Measurements from ENCODE around the gene SMCO1.
"Not testable (repeated sequence)": the region's sequence is repeated elsewhere in the genome, so short reads cannot be mapped to it uniquely, and the experiment has no call there.

DNA sequence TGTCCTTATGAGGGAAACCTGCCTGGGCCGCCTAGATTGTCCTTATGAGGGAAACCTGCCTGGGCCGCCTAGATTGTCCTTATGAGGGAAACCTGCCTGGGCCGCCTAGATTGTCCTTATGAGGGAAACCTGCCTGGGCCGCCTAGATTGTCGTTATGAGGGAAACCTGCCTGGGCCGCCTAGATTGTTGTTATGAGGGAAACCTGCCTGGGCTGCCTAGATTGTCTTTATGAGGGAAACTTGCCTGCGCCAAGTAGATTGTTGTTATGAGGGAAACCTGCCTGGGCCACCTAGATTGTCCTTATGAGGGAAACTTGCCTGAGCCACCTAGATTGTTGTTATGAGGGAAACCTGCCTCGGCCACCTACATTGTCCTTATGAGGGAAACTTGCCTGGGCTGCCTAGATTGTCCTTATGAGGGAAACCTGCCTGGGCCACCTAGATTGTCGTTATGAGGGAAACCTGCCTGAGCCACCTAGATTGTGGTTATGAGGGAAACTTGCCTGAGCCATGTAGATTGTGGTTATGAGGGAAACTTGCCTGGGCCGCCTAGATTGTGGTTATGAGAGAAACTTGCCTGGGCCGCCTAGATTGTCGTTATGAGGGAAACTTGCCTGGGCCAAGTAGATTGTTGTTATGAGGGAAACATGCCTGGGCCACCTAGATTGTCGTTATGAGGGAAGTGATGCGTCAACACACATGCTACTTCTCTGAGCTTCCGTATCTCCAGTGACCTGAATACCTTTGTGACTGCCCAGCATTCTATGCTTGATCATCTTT, 3.3 kb downstream of the SMCO1 start:
- not testable (repeated sequence) for TF ChIP-seq TCF12 (IDR thresholded peaks at IDR 0.05); TEAD4 (IDR thresholded peaks at IDR 0.05; ENCODE audit: borderline replicate concordance, insufficient read depth); TAF1 (IDR thresholded peaks at IDR 0.05; ENCODE audit: borderline replicate concordance, low read depth, low read length); SMC3 (IDR thresholded peaks at IDR 0.05; ENCODE audit: low read depth, low read length); EZH2phosphoT487 (IDR thresholded peaks at IDR 0.05; ENCODE audit: borderline replicate concordance, low read depth); FOSL2 (IDR thresholded peaks at IDR 0.05; ENCODE audit: borderline replicate concordance, low read depth); POLR2AphosphoS5 (IDR thresholded peaks at IDR 0.05; ENCODE audit: low read depth, low read length)
- TF ChIP-seq, protein P1, sequence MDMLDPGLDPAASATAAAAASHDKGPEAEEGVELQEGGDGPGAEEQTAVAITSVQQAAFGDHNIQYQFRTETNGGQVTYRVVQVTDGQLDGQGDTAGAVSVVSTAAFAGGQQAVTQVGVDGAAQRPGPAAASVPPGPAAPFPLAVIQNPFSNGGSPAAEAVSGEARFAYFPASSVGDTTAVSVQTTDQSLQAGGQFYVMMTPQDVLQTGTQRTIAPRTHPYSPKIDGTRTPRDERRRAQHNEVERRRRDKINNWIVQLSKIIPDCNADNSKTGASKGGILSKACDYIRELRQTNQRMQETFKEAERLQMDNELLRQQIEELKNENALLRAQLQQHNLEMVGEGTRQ (IDR thresholded peaks at IDR 0.05; ENCODE audit: borderline replicate concordance, low read depth, low read length) = not testable (repeated sequence)
- TF ChIP-seq, protein P2, sequence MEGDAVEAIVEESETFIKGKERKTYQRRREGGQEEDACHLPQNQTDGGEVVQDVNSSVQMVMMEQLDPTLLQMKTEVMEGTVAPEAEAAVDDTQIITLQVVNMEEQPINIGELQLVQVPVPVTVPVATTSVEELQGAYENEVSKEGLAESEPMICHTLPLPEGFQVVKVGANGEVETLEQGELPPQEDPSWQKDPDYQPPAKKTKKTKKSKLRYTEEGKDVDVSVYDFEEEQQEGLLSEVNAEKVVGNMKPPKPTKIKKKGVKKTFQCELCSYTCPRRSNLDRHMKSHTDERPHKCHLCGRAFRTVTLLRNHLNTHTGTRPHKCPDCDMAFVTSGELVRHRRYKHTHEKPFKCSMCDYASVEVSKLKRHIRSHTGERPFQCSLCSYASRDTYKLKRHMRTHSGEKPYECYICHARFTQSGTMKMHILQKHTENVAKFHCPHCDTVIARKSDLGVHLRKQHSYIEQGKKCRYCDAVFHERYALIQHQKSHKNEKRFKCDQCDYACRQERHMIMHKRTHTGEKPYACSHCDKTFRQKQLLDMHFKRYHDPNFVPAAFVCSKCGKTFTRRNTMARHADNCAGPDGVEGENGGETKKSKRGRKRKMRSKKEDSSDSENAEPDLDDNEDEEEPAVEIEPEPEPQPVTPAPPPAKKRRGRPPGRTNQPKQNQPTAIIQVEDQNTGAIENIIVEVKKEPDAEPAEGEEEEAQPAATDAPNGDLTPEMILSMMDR (IDR thresholded peaks at IDR 0.05) = not testable (repeated sequence)
- TF ChIP-seq, protein P3, sequence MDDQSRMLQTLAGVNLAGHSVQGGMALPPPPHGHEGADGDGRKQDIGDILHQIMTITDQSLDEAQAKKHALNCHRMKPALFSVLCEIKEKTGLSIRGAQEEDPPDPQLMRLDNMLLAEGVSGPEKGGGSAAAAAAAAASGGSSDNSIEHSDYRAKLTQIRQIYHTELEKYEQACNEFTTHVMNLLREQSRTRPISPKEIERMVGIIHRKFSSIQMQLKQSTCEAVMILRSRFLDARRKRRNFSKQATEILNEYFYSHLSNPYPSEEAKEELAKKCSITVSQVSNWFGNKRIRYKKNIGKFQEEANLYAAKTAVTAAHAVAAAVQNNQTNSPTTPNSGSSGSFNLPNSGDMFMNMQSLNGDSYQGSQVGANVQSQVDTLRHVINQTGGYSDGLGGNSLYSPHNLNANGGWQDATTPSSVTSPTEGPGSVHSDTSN (IDR thresholded peaks at IDR 0.05) = not testable (repeated sequence)

Measured in SK-N-SH (cell line).